Ishikawa (cell line): ENCODE data around the gene MRTFB.

Experiments
- CEBPB ChIP-seq: IDR thresholded peaks from 2 replicates; pipeline ENCODE4 v1.6.1; 2012
- CREB1 ChIP-seq: IDR thresholded peaks from 2 replicates; pipeline ENCODE4 v1.6.1; 2012; ENCODE audit warnings: low read depth
- EGR1 ChIP-seq: IDR thresholded peaks from 2 replicates; pipeline ENCODE4 v1.6.1; 2012
- EP300 ChIP-seq: IDR thresholded peaks from 2 replicates; pipeline ENCODE4 v1.6.1; 2012; ENCODE audit warnings: borderline replicate concordance
- FOXM1 ChIP-seq: IDR thresholded peaks from 2 replicates; pipeline ENCODE4 v1.6.1; 2012; ENCODE audit warnings: low read depth, borderline replicate concordance
- MAX ChIP-seq: IDR thresholded peaks from 2 replicates; pipeline ENCODE4 v1.6.1; 2012
- NFIC ChIP-seq: IDR thresholded peaks from 2 replicates; pipeline ENCODE4 v1.6.1; 2012
- RAD21 ChIP-seq: IDR thresholded peaks from 2 replicates; pipeline ENCODE4 v1.6.1; 2012; ENCODE audit warnings: low read depth
- REST ChIP-seq: IDR thresholded peaks from 2 replicates; pipeline ENCODE4 v1.6.1; 2012; ENCODE audit warnings: low read depth, mild to moderate bottlenecking
- TAF1 ChIP-seq: IDR thresholded peaks from 2 replicates; pipeline ENCODE4 v1.6.1; 2012; ENCODE audit warnings: low read depth, mild to moderate bottlenecking
- TCF12 ChIP-seq: IDR thresholded peaks from 2 replicates; pipeline ENCODE4 v1.6.1; 2012; ENCODE audit warnings: low read depth
- TEAD4 ChIP-seq: IDR thresholded peaks from 2 replicates; pipeline ENCODE4 v1.6.1; 2012
- YY1 ChIP-seq: IDR thresholded peaks from 2 replicates; pipeline ENCODE4 v1.6.1; 2012; ENCODE audit warnings: low read depth
- ZBTB7A ChIP-seq: IDR thresholded peaks from 2 replicates; pipeline ENCODE4 v1.6.1; 2012; ENCODE audit warnings: low read depth

MRTFB gene

DNA sequence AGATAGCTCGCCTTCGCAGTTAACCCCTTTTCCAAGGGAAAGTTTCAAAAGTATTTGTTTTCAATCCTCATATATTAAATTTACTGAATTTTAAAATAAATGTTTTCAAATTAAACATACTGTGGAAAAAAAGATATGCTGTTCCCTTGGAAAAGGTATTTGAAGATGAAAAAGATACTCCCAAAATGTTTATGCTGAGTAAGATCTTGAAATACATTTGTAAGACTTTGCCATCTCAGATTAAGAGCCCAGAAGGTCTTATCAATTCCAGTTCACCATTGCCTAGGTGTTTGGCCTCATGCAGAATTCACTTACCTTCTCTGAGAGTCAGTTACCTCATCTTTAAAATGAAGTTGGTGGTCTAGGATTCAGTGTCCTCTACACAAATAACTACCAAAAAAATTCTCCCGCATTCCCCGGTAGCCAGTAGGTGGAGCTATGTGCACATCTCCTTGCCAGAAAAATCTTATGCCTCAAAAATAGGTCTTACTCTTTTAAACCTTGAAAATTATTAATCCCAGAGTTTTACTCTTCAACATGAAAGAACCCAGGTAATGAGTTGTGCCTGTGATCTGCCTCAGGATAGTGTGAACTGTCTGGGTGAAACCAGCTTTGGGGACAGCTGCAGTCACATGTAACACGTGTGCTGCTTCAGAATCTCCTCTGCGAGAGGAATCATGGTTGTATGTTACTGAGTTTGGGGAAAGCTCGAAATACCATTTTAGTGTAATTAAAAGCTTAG lies 178.3 kb downstream of the MRTFB start:
- TF ChIP-seq REST (no peak), RAD21 (peak; percentile 70)

DNA sequence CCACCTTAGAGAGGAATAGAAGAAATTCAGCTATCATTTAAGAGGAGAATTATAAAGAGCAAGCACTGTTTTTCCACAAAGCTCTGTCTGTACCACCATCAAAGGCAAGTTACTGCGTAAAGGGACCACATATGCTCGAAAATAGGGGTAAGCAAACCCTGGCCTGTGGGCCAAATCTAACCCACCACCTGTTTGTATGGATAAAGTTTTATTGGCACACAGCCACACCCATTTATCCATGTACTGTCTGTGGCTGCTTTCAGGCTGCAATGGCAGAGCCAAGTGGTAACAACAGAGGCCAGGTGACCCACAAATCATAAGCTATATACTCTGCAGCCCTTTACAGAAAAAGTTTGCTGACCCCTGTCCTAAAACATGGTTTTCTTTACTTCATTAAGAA lies 180.3 kb downstream of the MRTFB start:
- TF ChIP-seq CEBPB (no peak), REST (no peak), TAF1 (no peak), TEAD4 (no peak), EGR1 (no peak), CREB1 (no peak), RAD21 (no peak), MAX (no peak)

DNA sequence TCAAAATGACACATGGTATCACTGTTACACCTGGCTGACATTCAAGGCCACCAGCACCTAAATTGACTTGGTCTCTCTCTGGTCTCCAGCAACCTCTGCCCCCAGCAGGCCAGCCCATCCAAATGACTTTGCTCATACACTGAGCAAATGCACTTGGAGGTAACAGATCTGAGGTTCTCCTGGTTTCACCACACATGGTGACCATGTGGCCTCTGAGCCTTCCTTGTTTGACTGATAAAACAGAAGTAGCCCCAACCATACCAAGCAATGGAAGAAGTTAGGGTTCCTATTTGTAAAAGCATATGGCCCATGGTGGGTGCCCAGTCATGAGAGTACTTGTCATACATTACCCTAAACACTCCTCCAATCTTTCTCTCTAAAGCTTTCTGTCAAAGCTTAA lies 181.7 kb downstream of the MRTFB start:
- TF ChIP-seq RAD21, result no peak
- TF ChIP-seq TEAD4, result no peak
- TF ChIP-seq CREB1, result no peak
- no peak for TF ChIP-seq REST
- TF ChIP-seq EP300, result no peak
- no peak for TF ChIP-seq TCF12
- no peak for TF ChIP-seq YY1
- TF ChIP-seq TAF1, result no peak
- no peak for TF ChIP-seq EGR1
- no peak for TF ChIP-seq FOXM1

GRCh38 chr16:14263011-14263410 lies 191.9 kb downstream of the MRTFB start:
- no peak for TF ChIP-seq RAD21
- no peak for TF ChIP-seq TAF1
- no peak for TF ChIP-seq CEBPB
- TF ChIP-seq CREB1, result no peak
- no peak for TF ChIP-seq TCF12
- TF ChIP-seq EGR1, result no peak
- no peak for TF ChIP-seq ZBTB7A
- TF ChIP-seq NFIC, result no peak

DNA sequence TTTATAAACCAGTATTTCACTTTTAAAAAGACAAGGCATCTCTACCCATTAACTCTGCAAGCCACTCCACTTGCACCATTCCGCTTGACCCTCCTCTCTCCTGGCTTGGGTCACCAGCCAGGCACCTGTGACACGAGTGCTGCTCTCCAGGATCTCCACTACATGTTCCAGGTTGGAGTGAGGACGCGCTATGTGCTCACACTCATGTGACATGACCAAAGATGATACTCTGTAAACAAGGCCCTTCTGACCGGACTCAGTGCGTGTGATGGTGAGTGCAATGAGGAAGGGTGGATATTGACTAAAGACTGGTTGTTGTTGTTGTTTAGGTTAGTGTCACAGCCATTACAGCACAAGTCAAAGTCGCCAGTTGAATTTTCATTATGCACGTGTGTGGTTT lies 192.7 kb downstream of the MRTFB start:
- TF ChIP-seq CREB1, result no peak
- no peak for TF ChIP-seq YY1
- TF ChIP-seq EP300, result no peak
- no peak for TF ChIP-seq FOXM1
- no peak for TF ChIP-seq NFIC
- no peak for TF ChIP-seq TAF1

DNA sequence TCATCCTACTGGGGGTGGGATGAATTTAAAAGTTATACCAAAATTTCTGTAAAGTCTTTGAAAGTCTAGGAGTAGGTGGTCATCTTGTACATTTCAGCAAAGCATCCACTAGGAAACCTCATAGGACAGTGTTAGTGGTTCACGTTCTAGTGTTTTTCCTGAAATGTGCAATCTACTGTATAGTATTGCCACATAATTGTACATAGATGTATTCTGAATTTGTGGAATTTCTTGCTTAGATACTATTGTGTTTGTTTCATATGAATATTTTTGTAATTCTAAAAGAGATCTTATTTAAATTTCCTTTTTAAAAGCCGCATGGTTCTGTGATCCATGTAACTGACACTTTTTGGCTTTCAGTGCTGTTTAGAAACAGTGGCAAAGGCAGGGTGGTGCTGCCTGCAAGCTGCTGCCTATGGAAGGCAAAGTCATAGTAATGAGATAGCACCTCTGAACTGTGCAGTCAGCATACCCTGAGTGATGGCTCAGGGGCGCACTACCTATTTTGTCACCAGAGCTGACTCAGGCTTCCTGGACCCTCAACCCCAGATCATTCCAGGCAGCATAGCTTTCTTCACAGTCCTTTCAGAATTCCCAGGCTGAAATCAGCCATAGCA lies 193.3 kb downstream of the MRTFB start:
- TF ChIP-seq EP300, result no peak
- TF ChIP-seq TCF12, result no peak
- no peak for TF ChIP-seq RAD21
